DOHH2 (cell line): ENCODE measurements around the gene TUG1.

Experiments
- H3F3A ChIP-seq: fragments of 200-600 bp; sonication (generic), shearing (Covaris generic); 2 replicates; pipeline ENCODE4 v1.6.0; 2016; ENCODE audit warnings: antibody characterized with exemption, mild to moderate bottlenecking; ENCODE audit not compliant: control insufficient read depth, insufficient read depth
- H3K27ac ChIP-seq: fragments of 200-600 bp; sonication (generic); 2 replicates; pipeline ENCODE4 v1.5.1; 2014; ENCODE audit warnings: low read depth, mild to moderate bottlenecking, low read length, moderate library complexity
- H3K27me3 ChIP-seq: fragments of 200-600 bp; sonication (generic); 2 replicates; pipeline ENCODE4 v1.6.1; 2014; ENCODE audit warnings: mild to moderate bottlenecking, low read length, mixed read lengths; ENCODE audit not compliant: control insufficient read depth
- H3K36me3 ChIP-seq: fragments of 200-600 bp; sonication (generic); 2 replicates; pipeline ENCODE4 v1.6.1; 2014; ENCODE audit warnings: mild to moderate bottlenecking, low read length, moderate library complexity, mixed read lengths; ENCODE audit not compliant: control insufficient read depth
- H3K4me1 ChIP-seq: fragments of 200-600 bp; sonication (generic); 2 replicates; pipeline ENCODE4 v1.6.1; 2014; ENCODE audit warnings: mild to moderate bottlenecking, low read length, mixed read lengths; ENCODE audit not compliant: control insufficient read depth
- H3K4me2 ChIP-seq: fragments of 200-600 bp; sonication (generic); 2 replicates; pipeline ENCODE4 v1.6.0; 2014; ENCODE audit warnings: mild to moderate bottlenecking, low read length, moderate library complexity
- H3K4me3 ChIP-seq: fragments of 200-600 bp; sonication (generic); 2 replicates; pipeline ENCODE4 v1.5.1; 2014; ENCODE audit warnings: mild to moderate bottlenecking, low read length, mixed read lengths
- H3K79me2 ChIP-seq: fragments of 200-600 bp; sonication (generic); 2 replicates; pipeline ENCODE4 v1.6.1; 2014; ENCODE audit warnings: mild to moderate bottlenecking, low read length, mixed read lengths; ENCODE audit not compliant: control insufficient read depth
- H3K9me2 ChIP-seq: fragments of 200-600 bp; sonication (generic); replicated peaks from 2 replicates; pipeline ENCODE4 v1.6.1; 2014; ENCODE audit warnings: mild to moderate bottlenecking, low read length, mixed read lengths; ENCODE audit not compliant: control insufficient read depth
- H3K9me3 ChIP-seq: fragments of 200-600 bp; sonication (generic); 2 replicates; pipeline ENCODE4 v1.6.1; 2014; ENCODE audit warnings: antibody characterized with exemption, low read length, mixed read lengths; ENCODE audit not compliant: control insufficient read depth, insufficient read depth
- H4K20me1 ChIP-seq: fragments of 200-600 bp; sonication (generic); 2 replicates; pipeline ENCODE4 v1.6.0; 2014; ENCODE audit warnings: low read depth, mild to moderate bottlenecking, antibody characterized with exemption, low read length, moderate library complexity; ENCODE audit not compliant: control insufficient read depth, insufficient read depth
- CTCF ChIP-seq: fragments of 200-600 bp; sonication (generic); IDR thresholded peaks from one replicate; pipeline ENCODE4 v1.5.1; 2014; ENCODE audit warnings: antibody characterized with exemption, mild to moderate bottlenecking, low read depth, low read length; ENCODE audit not compliant: poor library complexity, severe bottlenecking
- EZH2phosphoT487 ChIP-seq: fragments of 200-600 bp; sonication (generic); IDR thresholded peaks from 2 replicates; pipeline ENCODE4 v1.6.1; 2017; ENCODE audit warnings: borderline replicate concordance, mild to moderate bottlenecking, antibody characterized with exemption, low read length, moderate library complexity, mixed read lengths

TUG1 gene

GRCh38 chr22:30982512-30982911 is 13.4 kb downstream of the TUG1 start:
- peaks cover 13% of the 10 kb centered on the region for H3K36me3 ChIP-seq
- peaks cover 6% of the 10 kb centered on the region; the same call in 1 of the 2 replicates for H3F3A ChIP-seq
- H3K4me2 ChIP-seq: no peak overlapping the region
- no peaks in the 10 kb centered on the region for H3K9me2 ChIP-seq
- no peak for TF ChIP-seq CTCF
- no peak for TF ChIP-seq EZH2phosphoT487
- 0 out of 2 replicates have a peak, but pooled peaks cover 3% of the 10 kb centered on the region for H4K20me1 ChIP-seq
- no peak overlapping the region for H3K4me3 ChIP-seq
- no peaks in the 10 kb centered on the region for H3K4me1 ChIP-seq
- no peaks in the 10 kb centered on the region for H3K9me3 ChIP-seq
- H3K27me3 ChIP-seq: no peaks in the 10 kb centered on the region
- peaks cover 3% of the 10 kb centered on the region; the same call in 1 of the 2 replicates for H3K79me2 ChIP-seq
- H3K27ac ChIP-seq: no peak overlapping the region

- H3K4me3 ChIP-seq: no peak overlapping the region
- no peaks in the 10 kb centered on the region for H3K79me2 ChIP-seq
- peaks cover 2% of the 10 kb centered on the region; the same call in 1 of the 2 replicates for H3K27me3 ChIP-seq
- no peak overlapping the region for H3K27ac ChIP-seq
- no peaks in the 10 kb centered on the region for H3K36me3 ChIP-seq
- H3K4me1 ChIP-seq: no peaks in the 10 kb centered on the region
- H4K20me1 ChIP-seq: no peaks in the 10 kb centered on the region
- H3K4me2 ChIP-seq: no peak overlapping the region
- H3K9me2 ChIP-seq: no peaks in the 10 kb centered on the region
- TF ChIP-seq EZH2phosphoT487 (no peak), CTCF (no peak)
- no peaks in the 10 kb centered on the region for H3K9me3 ChIP-seq
- peaks cover 3% of the 10 kb centered on the region; the same call in 1 of the 2 replicates for H3F3A ChIP-seq
Observed at GRCh38 chr22:30984317-30984716, 15.3 kb downstream of the TUG1 start.

- H3K9me3 ChIP-seq: no peaks in the 10 kb centered on the region
- TF ChIP-seq CTCF (no peak), EZH2phosphoT487 (no peak)
Observed at GRCh38 chr22:30985561-30986208, 16.6 kb downstream of the TUG1 start.

More at GRCh38 chr22:30985561-30986208, 16.6 kb downstream of the TUG1 start:
- Histone ChIP-seq H3K36me3 (no peaks in the 10 kb centered on the region), H3K79me2 (no peaks in the 10 kb centered on the region), H3K27me3 (peaks cover 2% of the 10 kb centered on the region; the same call in 1 of the 2 replicates), H3K4me1 (no peaks in the 10 kb centered on the region), H3K9me2 (no peaks in the 10 kb centered on the region), H3K4me3 (no peak overlapping the region), H3F3A (no peaks in the 10 kb centered on the region), H3K27ac (no peak overlapping the region), H3K4me2 (no peak overlapping the region), H4K20me1 (no peaks in the 10 kb centered on the region)
